ENCODE results near the gene SLC25A33.
A peak's percentile ranks its signal among the peaks of the same experiment; 100 is the strongest.

The SLC25A33 gene

DNA sequence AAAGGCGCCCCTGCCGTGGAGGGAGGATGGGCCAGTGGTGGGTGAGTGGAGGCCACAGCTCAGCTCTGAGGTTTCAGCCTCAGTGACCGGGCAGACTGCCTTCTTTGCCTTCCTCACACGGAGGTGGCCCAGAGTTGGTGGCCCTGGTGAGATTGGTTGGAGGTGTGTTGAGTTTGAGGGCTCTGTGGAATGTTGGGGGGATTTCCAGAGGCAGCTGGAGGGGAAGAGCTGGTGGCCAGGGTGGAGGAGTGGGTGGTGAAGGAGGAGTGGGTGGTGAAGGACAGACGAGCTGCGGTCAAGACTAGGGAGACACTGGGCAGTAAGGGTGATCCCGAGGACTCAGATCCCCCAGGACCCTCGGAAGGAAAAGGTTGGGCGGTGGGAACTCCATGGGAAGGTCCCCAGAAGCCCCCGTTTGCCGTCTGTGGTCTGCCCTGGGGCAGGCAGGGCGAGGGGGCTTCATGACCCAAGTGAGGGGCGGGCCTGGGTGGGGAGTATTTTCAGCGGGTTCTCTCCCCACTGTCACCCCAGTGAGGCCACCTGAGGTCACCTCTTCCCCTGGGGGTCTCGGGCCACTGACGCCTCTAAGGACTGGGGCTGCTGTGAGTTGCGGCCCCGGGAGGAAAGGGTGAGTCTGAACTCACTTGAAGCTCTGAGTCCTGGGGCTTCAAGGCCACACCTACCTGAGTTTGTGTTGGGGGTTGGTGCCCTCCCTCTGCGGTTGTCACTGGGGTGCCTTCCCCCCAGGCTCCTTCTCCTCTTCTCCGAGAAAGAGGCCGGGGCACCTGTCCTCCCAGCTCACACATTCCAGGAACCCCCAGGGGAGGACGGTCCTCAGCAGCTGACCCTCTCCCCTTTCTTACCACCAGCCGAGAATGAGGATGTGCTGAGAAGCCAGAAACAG lies 89.5 kb downstream of the SLC25A33 start:
- no peak for DNase-seq

DNA sequence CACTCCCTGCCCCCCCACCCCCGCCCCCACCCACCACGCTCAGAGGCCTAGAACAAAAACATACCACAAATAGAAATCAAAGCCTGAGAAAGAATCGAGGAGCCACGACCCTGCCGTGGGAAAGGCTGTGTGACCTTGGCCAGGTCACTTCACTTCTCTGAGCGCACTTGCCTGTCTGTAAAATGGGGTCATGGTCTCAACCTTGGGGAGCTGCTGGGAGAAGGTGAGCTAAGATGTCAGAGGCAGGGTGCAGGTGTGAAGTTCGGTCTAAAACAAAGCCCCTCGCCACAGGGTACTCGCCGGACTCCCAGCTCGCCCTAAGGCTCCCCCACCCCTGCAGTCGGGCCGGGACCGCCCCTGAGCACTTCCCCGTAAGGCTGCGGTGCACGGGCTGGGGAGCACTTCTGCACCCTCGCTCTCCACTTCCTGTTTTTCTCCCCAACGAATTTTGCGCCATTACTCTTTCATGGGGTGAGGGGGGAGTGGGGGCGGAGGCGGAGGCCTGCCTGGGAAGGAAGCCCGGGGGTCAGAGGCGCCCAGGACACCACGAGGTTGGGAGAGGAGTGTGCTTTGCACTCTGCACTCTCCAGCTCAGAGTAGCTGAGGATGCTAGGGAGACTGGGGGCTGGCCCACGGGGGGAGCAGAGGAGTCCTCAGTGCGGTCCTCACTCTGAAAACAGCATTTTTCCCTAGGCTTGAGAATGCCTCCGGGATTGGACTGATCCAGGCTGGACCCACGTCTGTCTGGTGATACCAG lies 90.4 kb downstream of the SLC25A33 start:
- peak; percentile 92 to 94 for DNase-seq

DNA sequence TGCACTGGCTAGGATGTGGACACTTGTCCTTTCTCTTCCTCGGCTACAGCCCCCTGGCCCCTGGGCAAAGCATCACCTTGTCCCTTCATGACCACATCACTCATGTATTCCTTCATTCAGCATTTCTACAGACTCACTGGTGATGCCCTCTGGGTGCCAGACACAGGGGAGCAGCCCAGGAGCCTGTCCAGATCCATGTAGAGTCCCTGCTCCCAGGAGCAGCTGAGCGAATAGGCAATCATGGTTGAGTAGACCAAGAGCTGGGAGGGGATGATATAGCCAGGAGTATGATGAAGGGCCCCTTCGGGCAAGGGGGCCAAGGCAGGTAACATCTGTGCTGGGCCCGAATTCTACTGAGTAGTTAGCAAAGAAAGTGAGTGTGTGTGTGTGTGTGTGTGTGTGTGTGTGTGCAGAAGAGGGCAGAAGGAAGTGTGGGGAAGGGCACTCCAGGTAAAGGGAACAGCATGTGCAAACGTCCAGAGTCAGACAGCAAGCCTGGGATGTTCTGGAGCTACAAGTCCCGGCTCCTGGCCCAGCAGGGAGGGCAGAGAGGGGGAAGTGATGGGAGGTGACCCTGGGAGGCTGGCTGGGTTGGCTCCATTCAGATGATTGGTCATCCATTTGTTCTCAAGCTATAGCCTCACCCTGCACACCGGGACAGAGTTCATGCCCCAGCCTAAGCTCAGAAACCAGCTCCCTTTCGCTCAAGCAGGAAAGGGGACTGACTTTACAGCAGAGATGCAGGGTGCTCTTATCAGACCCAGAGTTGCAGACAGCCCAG lies 91.3 kb downstream of the SLC25A33 start:
- peak in 1 of 2 experiments; percentile 17 for DNase-seq

DNA sequence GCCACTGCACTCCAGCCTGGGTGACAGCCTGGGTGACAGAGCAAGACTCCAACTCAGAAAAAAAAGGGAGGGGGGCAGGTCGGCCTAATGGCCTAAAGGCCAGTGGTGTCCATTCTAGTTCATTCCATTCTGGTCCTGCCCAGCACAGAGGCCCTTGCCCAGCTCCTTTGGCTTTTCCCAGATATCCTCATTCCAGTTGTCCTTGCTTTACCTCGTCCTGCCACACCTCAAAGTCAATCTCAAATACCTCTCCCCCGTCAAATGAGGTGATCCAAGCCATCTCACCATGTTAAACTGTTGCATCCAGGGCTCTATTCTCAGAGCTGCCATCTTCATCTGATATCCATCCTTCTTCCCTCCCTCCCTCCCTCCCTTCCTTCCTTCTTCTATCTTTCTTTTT lies 92.3 kb downstream of the SLC25A33 start:
- no peak for DNase-seq

DNA sequence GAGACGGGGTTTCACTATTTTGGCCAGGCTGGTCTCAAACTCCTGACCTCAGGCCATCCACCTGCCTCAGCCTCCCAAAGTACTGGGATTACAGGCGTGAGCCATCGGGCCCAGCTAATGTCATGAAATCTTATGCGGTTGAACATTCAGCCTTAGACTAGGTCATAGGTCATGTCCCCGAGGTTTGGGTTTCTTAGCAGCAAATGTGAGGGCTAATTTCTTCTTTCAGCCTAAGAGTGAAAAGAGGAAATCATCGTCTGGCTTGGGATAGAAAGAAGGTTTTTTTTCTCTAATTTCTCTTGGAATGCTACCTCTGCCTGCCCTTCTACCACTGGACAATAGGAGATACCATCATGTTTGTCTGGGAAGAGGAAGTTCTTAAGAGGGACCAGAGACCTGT lies 94.2 kb downstream of the SLC25A33 start:
- DNase-seq, result no peak

DNA sequence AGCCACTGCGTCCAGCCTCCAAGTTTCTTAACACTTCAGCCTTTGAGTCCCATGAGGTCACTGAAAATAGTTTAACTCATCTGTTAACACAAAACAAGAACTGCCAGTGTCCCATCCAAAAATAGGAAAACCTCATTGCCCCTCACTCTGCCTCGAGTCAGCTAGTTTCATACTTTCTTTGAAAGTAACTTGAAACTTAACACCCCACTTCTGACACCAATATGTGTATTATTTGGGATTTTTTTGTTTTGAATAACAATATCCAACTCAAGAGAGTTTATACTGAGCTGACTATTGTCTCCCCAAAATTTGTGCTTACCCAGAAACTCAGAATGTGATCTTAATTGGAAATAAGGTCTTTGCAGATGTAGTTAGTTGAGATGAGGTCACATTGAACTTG lies 95.3 kb downstream of the SLC25A33 start:
- DNase-seq, result no peak
